Measurements from ENCODE around the gene ANKRD35.

The ANKRD35 gene

GRCh38 chr1:145908653-145909052 lies 23.0 kb upstream of the ANKRD35 start:
- TF ChIP-seq GATA3 (IDR thresholded peaks at IDR 0.05; ENCODE audit: low read depth, low read length) (no peak), GATA2 (IDR thresholded peaks at IDR 0.05; ENCODE audit: low read depth, low read length) (no peak)

- no peak for TF ChIP-seq GATA3 (IDR thresholded peaks at IDR 0.05; ENCODE audit: low read depth, low read length)
- no peak for TF ChIP-seq GATA2 (IDR thresholded peaks at IDR 0.05; ENCODE audit: low read depth, low read length)
These were observed 21.5 kb upstream of the ANKRD35 start for GRCh38 chr1:145906954-145907753.

GRCh38 chr1:145901312-145902021 lies 15.8 kb upstream of the ANKRD35 start:
- TF ChIP-seq GATA3 (IDR thresholded peaks at IDR 0.05; ENCODE audit: low read depth, low read length) (no peak), GATA2 (IDR thresholded peaks at IDR 0.05; ENCODE audit: low read depth, low read length) (no peak)

- no peak for TF ChIP-seq GATA3 (IDR thresholded peaks at IDR 0.05; ENCODE audit: low read depth, low read length)
- TF ChIP-seq GATA2 (IDR thresholded peaks at IDR 0.05; ENCODE audit: low read depth, low read length), result no peak
These were observed 13.1 kb upstream of the ANKRD35 start for GRCh38 chr1:145898756-145899155.

- TF ChIP-seq GATA2 (IDR thresholded peaks at IDR 0.05; ENCODE audit: low read depth, low read length), result no peak
- no peak for TF ChIP-seq GATA3 (IDR thresholded peaks at IDR 0.05; ENCODE audit: low read depth, low read length)
These were observed 12.3 kb upstream of the ANKRD35 start for GRCh38 chr1:145897969-145898368.

GRCh38 chr1:145895471-145895870 lies 9.8 kb upstream of the ANKRD35 start:
- no peak for TF ChIP-seq GATA2 (IDR thresholded peaks at IDR 0.05; ENCODE audit: low read depth, low read length)

GRCh38 chr1:145893306-145894055 lies 7.8 kb upstream of the ANKRD35 start:
- TF ChIP-seq GATA3 (IDR thresholded peaks at IDR 0.05; ENCODE audit: low read depth, low read length) (no peak), GATA2 (IDR thresholded peaks at IDR 0.05; ENCODE audit: low read depth, low read length) (no peak)

- no peak for TF ChIP-seq GATA3 (IDR thresholded peaks at IDR 0.05; ENCODE audit: low read depth, low read length)
- TF ChIP-seq GATA2 (IDR thresholded peaks at IDR 0.05; ENCODE audit: low read depth, low read length), result no peak
These were observed 6.9 kb upstream of the ANKRD35 start for GRCh38 chr1:145892486-145893087.

- no peak for TF ChIP-seq GATA2 (IDR thresholded peaks at IDR 0.05; ENCODE audit: low read depth, low read length)
- no peak for TF ChIP-seq GATA3 (IDR thresholded peaks at IDR 0.05; ENCODE audit: low read depth, low read length)
These were observed 6.2 kb upstream of the ANKRD35 start for GRCh38 chr1:145891587-145892485.

GRCh38 chr1:145891143-145891542 lies 5.5 kb upstream of the ANKRD35 start:
- TF ChIP-seq GATA2 (IDR thresholded peaks at IDR 0.05; ENCODE audit: low read depth, low read length), result no peak
- no peak for TF ChIP-seq GATA3 (IDR thresholded peaks at IDR 0.05; ENCODE audit: low read depth, low read length)

- TF ChIP-seq GATA2 (IDR thresholded peaks at IDR 0.05; ENCODE audit: low read depth, low read length), result no peak
- TF ChIP-seq GATA3 (IDR thresholded peaks at IDR 0.05; ENCODE audit: low read depth, low read length), result no peak
These were observed 4.1 kb upstream of the ANKRD35 start for GRCh38 chr1:145889722-145890121.

GRCh38 chr1:145887631-145888030 lies 2.0 kb upstream of the ANKRD35 start:
- TF ChIP-seq GATA3 (IDR thresholded peaks at IDR 0.05; ENCODE audit: low read depth, low read length) (no peak), GATA2 (IDR thresholded peaks at IDR 0.05; ENCODE audit: low read depth, low read length) (no peak)

- TF ChIP-seq GATA2 (IDR thresholded peaks at IDR 0.05; ENCODE audit: low read depth, low read length), result no peak
- TF ChIP-seq GATA3 (IDR thresholded peaks at IDR 0.05; ENCODE audit: low read depth, low read length), result no peak
These were observed 1.1 kb upstream of the ANKRD35 start for GRCh38 chr1:145886816-145887215.

Measured in SH-SY5Y (cell line).